ENCODE results near the gene LILRA5. TPM values are rescaled to one million over a fixed set of nuclear protein-coding genes. Genes with fewer than 3 reads are reported as not detected.

The LILRA5 gene
- polyA plus RNA-seq, 1 of the 3 experiments (the other 2 are of a cell fraction): not detected

- TF ChIP-seq EZH2phosphoT487 (IDR thresholded peaks at IDR 0.05; ENCODE audit: borderline replicate concordance, low read depth) (no peak), RAD21 (IDR thresholded peaks at IDR 0.05; ENCODE audit: low read length) (no peak), NFIC (IDR thresholded peaks at IDR 0.05; ENCODE audit: borderline replicate concordance) (no peak), ZBTB33 (IDR thresholded peaks at IDR 0.05; ENCODE audit: borderline replicate concordance, low read depth) (no peak), TCF12 (IDR thresholded peaks at IDR 0.05) (no peak), PBX3 (IDR thresholded peaks at IDR 0.05) (no peak)
- H3K27ac ChIP-seq (ENCODE audit: low read depth in 2 of 2, low read length in 1 of 2): no peak overlapping the region
- H3K4me2 ChIP-seq: no peak overlapping the region
- no peaks in the 10 kb centered on the region for H4K20me1 ChIP-seq (ENCODE audit: insufficient read depth)
- no peak for DNase-seq
- no peaks in the 10 kb centered on the region for H3K79me2 ChIP-seq (ENCODE audit: insufficient read depth)
- CTCF ChIA-PET: interaction anchor here (0.6 kb wide), 1 partner anchor 68 kb away, joined by 3 read pairs; no protein-coding TSS in a partner anchor
- H3K4me3 ChIP-seq (ENCODE audit: low read depth in 2 of 2, low read length in 1 of 2): no peak overlapping the region
- H3K4me1 ChIP-seq (ENCODE audit: control insufficient read depth in 1 of 2, insufficient read depth in 2 of 2, low read depth in 1 of 2, low read length in 1 of 2): no peaks in the 10 kb centered on the region
- no peaks in the 10 kb centered on the region for H3K9me3 ChIP-seq
- no peaks in the 10 kb centered on the region for H3K9me2 ChIP-seq
- H3K9ac ChIP-seq: no peak overlapping the region
- no peak overlapping the region for H2AFZ ChIP-seq (ENCODE audit: low read depth)
- no peaks in the 10 kb centered on the region for H3K36me3 ChIP-seq (replicated peaks in 1 of 2; ENCODE audit: control insufficient read depth in 1 of 2, insufficient read depth in 2 of 2, low read length in 1 of 2)
- POLR2A ChIA-PET: no interaction called here
- no peaks in the 10 kb centered on the region for H3F3A ChIP-seq (replicated peaks; ENCODE audit: insufficient read depth)
- WGBS (ENCODE audit: low lambda C conversion rate): 6% methylated on average over 3 of the region's 3 CpGs
- H3K27me3 ChIP-seq (ENCODE audit: insufficient read depth): peaks cover 62% of the 10 kb centered on the region
These were observed 39.6 kb upstream of the LILRA5 start for GRCh38 chr19:54352546-54352945.

GRCh38 chr19:54352041-54352440 is 39.1 kb upstream of the LILRA5 start:
- Histone ChIP-seq H3K79me2 (ENCODE audit: insufficient read depth) (no peaks in the 10 kb centered on the region), H3K9ac (no peak overlapping the region), H3K36me3 (replicated peaks in 1 of 2; ENCODE audit: control insufficient read depth in 1 of 2, insufficient read depth in 2 of 2, low read length in 1 of 2) (no peaks in the 10 kb centered on the region), H3K9me3 (no peaks in the 10 kb centered on the region), H3K9me2 (no peaks in the 10 kb centered on the region), H2AFZ (ENCODE audit: low read depth) (no peak overlapping the region), H3K4me3 (ENCODE audit: low read depth in 2 of 2, low read length in 1 of 2) (no peak overlapping the region), H3K4me1 (ENCODE audit: control insufficient read depth in 1 of 2, insufficient read depth in 2 of 2, low read depth in 1 of 2, low read length in 1 of 2) (no peaks in the 10 kb centered on the region), H3K27ac (ENCODE audit: low read depth in 2 of 2, low read length in 1 of 2) (no peak overlapping the region), H4K20me1 (ENCODE audit: insufficient read depth) (no peaks in the 10 kb centered on the region), H3F3A (replicated peaks; ENCODE audit: insufficient read depth) (no peaks in the 10 kb centered on the region), H3K4me2 (no peak overlapping the region), H3K27me3 (ENCODE audit: insufficient read depth) (peaks cover 57% of the 10 kb centered on the region)
- 12% methylated on average over 5 of the region's 7 CpGs for WGBS (ENCODE audit: low lambda C conversion rate)
- POLR2A ChIA-PET: no interaction called here
- CTCF ChIA-PET: interaction anchor here (0.6 kb wide), 1 partner anchor 68 kb away, joined by 3 read pairs; no protein-coding TSS in a partner anchor
- no peak for DNase-seq
- TF ChIP-seq PBX3 (IDR thresholded peaks at IDR 0.05): no peak
- TF ChIP-seq MAX (IDR thresholded peaks at IDR 0.05; ENCODE audit: low read depth): no peak
- no peak for TF ChIP-seq NRF1 (IDR thresholded peaks at IDR 0.05; ENCODE audit: low read depth, low read length)
- no peak for TF ChIP-seq RFX5 (IDR thresholded peaks at IDR 0.05; ENCODE audit: low read length)
- no peak for TF ChIP-seq FOSL2 (IDR thresholded peaks at IDR 0.05; ENCODE audit: borderline replicate concordance, low read depth)
- no peak for TF ChIP-seq USF1 (IDR thresholded peaks at IDR 0.05; ENCODE audit: borderline replicate concordance, low read depth)
- TF ChIP-seq RCOR1 (IDR thresholded peaks at IDR 0.05; ENCODE audit: low read length): no peak
- TF ChIP-seq TAF1 (IDR thresholded peaks at IDR 0.05; ENCODE audit: borderline replicate concordance, low read depth, low read length): no peak
- no peak for TF ChIP-seq SMC3 (IDR thresholded peaks at IDR 0.05; ENCODE audit: low read depth, low read length)
- no peak for TF ChIP-seq USF2 (IDR thresholded peaks at IDR 0.05; ENCODE audit: borderline replicate concordance, low read depth, low read length)
- TF ChIP-seq EP300 (IDR thresholded peaks at IDR 0.05; ENCODE audit: borderline replicate concordance in 1 of 2, low read depth in 1 of 2, low read length in 1 of 2): no peak
- TF ChIP-seq ZBTB33 (IDR thresholded peaks at IDR 0.05; ENCODE audit: borderline replicate concordance, low read depth): no peak
- no peak for TF ChIP-seq CHD2 (IDR thresholded peaks at IDR 0.05; ENCODE audit: low read length, partially characterized antibody)

All from SK-N-SH (cell line).